PFSK-1 (cell line): ENCODE results near the gene CATSPERB.

ENCODE experiments used
- POLR2AphosphoS5 ChIP-seq: IDR thresholded peaks from 2 replicates; pipeline ENCODE4 v1.6.1; 2012; ENCODE audit warnings: low read depth, mild to moderate bottlenecking, control low read depth, low read length, moderate library complexity
- TAF1 ChIP-seq: IDR thresholded peaks from 2 replicates; pipeline ENCODE4 v1.6.1; 2012; ENCODE audit warnings: low read length, control low read depth, borderline replicate concordance; ENCODE audit not compliant: insufficient read depth

DNA sequence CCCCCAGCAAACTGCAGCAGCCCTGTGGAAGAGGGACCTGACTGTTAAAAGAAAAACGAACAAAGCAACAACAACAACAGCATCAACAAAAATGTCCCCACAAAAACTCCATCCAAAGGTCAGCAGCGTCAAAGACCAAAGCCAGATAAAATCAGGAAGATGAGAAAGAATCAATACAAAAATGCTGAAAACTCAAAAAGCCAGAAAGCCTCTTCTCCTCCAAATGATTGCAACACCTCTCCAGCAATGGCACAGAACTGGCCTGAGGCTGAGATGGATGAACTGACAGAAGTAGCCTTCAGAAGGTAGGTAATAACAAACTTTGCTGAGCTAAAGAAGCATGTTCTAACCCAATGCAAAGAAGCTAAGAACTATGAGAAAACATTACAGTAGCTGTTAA, 176.4 kb downstream of the CATSPERB start:
- TF ChIP-seq POLR2AphosphoS5: no peak
- no peak for TF ChIP-seq TAF1
